Lung (tissue), 12 donors: ENCODE results near the gene USP38. TPM values are rescaled to one million over a fixed set of nuclear protein-coding genes. Genes with fewer than 3 reads are reported as not detected.
A peak's percentile ranks its signal among the peaks of the same experiment; 100 is the strongest.

ENCODE experiments used
- ATAC-seq: fragments of 200-7000 bp; cut with Tn5 transposase; one replicate; pipeline ENCODE4 v1.9.1; 2020; ENCODE audit warnings: moderate number of reproducible peaks; ENCODE audit not compliant: insufficient read depth, low FRiP score
- DNase-seq, 3 donors: peaks; one replicate each; pipeline ENCODE4 v3.0.0-alpha.2; 2013 to 2017
- H3K27ac ChIP-seq, 2 donors: one replicate each; pipeline ENCODE4 v1.5.1; 2013; ENCODE audit warnings: mild to moderate bottlenecking in 2 of 2, moderate library complexity in 2 of 2, control low read depth in 1 of 2, inconsistent platforms in 1 of 2, low read depth in 1 of 2, low read length in 1 of 2
- H3K27me3 ChIP-seq, 3 donors: one replicate each; pipeline ENCODE4 v1.5.1; 2013; ENCODE audit warnings: low read length in 2 of 3; ENCODE audit not compliant: control insufficient read depth in 3 of 3, insufficient read depth in 3 of 3
- H3K36me3 ChIP-seq, 4 donors: one replicate each; pipeline ENCODE4 v1.5.1; 2013; ENCODE audit warnings: low read length in 4 of 4, mild to moderate bottlenecking in 1 of 4, moderate library complexity in 1 of 4; ENCODE audit not compliant: control insufficient read depth in 4 of 4, insufficient read depth in 4 of 4
- H3K4me1 ChIP-seq, 5 donors: one replicate each; pipeline ENCODE4 v1.5.1; 2013; ENCODE audit warnings: low read length in 5 of 5, mild to moderate bottlenecking in 2 of 5, moderate library complexity in 1 of 5; ENCODE audit not compliant: control insufficient read depth in 5 of 5, insufficient read depth in 5 of 5
- H3K4me3 ChIP-seq: one replicate; pipeline ENCODE4 v1.5.1; 2013; ENCODE audit warnings: mild to moderate bottlenecking, control low read depth, moderate library complexity
- H3K9ac ChIP-seq, 2 donors: one replicate each; pipeline ENCODE4 v1.5.1; 2013; ENCODE audit warnings: low read length in 2 of 2, control low read depth in 1 of 2; ENCODE audit not compliant: insufficient read depth in 1 of 2
- H3K9me3 ChIP-seq, 4 donors: one replicate each; pipeline ENCODE4 v1.5.1; 2013; ENCODE audit warnings: low read length in 3 of 4, mild to moderate bottlenecking in 1 of 4, moderate library complexity in 1 of 4; ENCODE audit not compliant: control insufficient read depth in 4 of 4, insufficient read depth in 3 of 4
- WGBS, 2 donors: extraction: QIAGEN DNeasy Blood & Tissue Kit; methylation state at CpG; one replicate each; pipeline ENCODE4 v1.1.7; 2013; 5-methylcytosine and 5-hydroxymethylcytosine counted together
- polyA plus RNA-seq, 2 donors: library from polyadenylated mRNA; stranded (reverse); fragments of 200-250 nt; gene quantifications; one replicate each; pipeline ENCODE4 v1.2.1, GENCODE V29; 2013
- total RNA-seq, 2 donors: library from RNA; depleted of rRNA in 1 of 2; stranded (reverse); fragments of >200 nt in 1 of 2; gene quantifications; one replicate each; pipeline ENCODE4 v1.2.1, GENCODE V29; 2014 to 2021
- TF ChIP-seq, protein P1 (sequence below): IDR thresholded peaks from 2 replicates; pipeline ENCODE4 v1.5.1; 2012; ENCODE audit warnings: mild to moderate bottlenecking; ENCODE audit errors: control extremely low read depth, extremely low read depth
- donor health status: control.
- donor health status: control.
- donor health status: Bipolar disorder and iron deficiency.
- donor health status: healthy.
- donor health status: DM: yes; HTN: yes; CAD: no.

USP38 gene
- total and polyA plus RNA-seq, 4 donors: 6.1 to 34.5 (median 18.8) TPM

DNA sequence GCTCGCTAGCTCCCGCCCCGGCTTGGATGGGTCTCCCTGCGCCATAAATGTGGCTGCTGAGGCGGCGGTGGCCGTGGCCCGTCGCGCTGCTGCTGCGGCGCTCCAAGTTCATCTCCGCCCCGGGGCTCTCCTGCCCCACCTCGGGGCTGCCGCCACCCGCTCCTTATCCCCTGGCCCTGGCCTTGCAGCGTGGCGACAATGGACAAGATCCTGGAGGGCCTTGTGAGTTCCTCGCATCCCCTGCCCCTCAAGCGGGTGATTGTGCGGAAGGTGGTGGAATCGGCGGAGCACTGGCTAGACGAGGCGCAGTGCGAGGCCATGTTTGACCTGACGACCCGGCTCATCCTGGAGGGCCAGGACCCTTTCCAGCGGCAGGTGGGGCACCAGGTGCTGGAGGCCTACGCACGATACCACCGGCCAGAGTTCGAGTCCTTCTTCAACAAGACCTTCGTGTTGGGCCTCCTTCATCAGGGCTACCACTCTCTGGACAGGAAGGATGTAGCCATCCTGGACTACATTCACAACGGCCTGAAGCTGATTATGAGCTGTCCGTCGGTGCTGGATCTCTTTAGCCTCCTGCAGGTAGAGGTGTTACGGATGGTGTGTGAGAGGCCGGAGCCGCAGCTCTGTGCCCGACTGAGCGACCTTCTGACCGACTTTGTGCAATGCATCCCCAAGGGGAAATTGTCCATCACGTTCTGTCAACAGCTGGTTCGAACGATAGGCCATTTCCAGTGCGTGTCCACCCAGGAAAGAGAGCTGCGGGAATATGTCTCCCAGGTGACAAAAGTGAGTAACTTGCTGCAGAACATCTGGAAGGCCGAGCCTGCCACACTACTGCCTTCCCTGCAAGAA lies 763 bp downstream of the USP38 start:
- no peaks in the 10 kb centered on the region for H3K9me3 ChIP-seq
- no peaks in the 10 kb centered on the region for H3K27me3 ChIP-seq
- H3K9ac ChIP-seq: peak overlapping the region; percentile 65 to 78
- ATAC-seq (peak; percentile 24), DNase-seq (peak in 2 of 3 donors; percentile 6 to 21)
- WGBS, 2 donors: 0 to 1% methylated on average over 50 of the region's 50 CpGs
- TF ChIP-seq, protein P1, sequence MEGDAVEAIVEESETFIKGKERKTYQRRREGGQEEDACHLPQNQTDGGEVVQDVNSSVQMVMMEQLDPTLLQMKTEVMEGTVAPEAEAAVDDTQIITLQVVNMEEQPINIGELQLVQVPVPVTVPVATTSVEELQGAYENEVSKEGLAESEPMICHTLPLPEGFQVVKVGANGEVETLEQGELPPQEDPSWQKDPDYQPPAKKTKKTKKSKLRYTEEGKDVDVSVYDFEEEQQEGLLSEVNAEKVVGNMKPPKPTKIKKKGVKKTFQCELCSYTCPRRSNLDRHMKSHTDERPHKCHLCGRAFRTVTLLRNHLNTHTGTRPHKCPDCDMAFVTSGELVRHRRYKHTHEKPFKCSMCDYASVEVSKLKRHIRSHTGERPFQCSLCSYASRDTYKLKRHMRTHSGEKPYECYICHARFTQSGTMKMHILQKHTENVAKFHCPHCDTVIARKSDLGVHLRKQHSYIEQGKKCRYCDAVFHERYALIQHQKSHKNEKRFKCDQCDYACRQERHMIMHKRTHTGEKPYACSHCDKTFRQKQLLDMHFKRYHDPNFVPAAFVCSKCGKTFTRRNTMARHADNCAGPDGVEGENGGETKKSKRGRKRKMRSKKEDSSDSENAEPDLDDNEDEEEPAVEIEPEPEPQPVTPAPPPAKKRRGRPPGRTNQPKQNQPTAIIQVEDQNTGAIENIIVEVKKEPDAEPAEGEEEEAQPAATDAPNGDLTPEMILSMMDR: no peak
- peak overlapping the region; percentile 94 for H3K4me3 ChIP-seq
- H3K36me3 ChIP-seq: peaks cover 0 to 3% (median 2%) of the 10 kb centered on the region in 4 donors
- H3K4me1 ChIP-seq: peaks cover 0 to 44% (median 3%) of the 10 kb centered on the region in 5 donors
- peak overlapping the region; percentile 89 to 96 for H3K27ac ChIP-seq

DNA sequence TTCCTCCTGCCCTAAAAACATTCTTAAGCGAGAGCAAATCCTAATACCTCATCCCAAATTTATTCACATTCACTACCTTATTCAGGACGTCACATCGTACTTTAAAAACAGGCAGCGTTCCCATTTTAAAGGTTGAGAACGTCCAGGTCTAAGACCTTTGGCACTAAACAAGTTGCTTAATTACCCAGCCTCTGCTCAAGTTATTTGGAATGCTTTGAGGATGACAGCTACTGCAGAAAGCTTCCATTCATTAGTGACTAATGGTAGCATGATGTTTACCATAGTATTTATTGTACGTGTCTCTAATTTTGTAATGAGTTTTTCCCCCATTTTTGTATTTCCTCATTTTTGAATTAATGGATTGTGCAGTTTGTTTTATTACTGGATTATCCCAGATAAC lies 1.5 kb downstream of the USP38 start:
- 4 to 5% methylated on average over 6 of the region's 6 CpGs for WGBS, 2 donors
- H3K4me3 ChIP-seq: peak overlapping the region; percentile 94
- TF ChIP-seq, protein P1: no peak
- H3K27ac ChIP-seq: peak overlapping the region in 1 of 2 donors; percentile 89
- no peaks in the 10 kb centered on the region for H3K9me3 ChIP-seq
- peaks cover 0 to 8% (median 2%) of the 10 kb centered on the region in 4 donors for H3K36me3 ChIP-seq
- H3K27me3 ChIP-seq: no peaks in the 10 kb centered on the region
- peaks cover 0 to 44% (median 3%) of the 10 kb centered on the region in 5 donors for H3K4me1 ChIP-seq
- peak in 2 of 3 donors; percentile 9 to 12 for DNase-seq
- ATAC-seq: no peak
- H3K9ac ChIP-seq: peak overlapping the region; percentile 65 to 78

DNA sequence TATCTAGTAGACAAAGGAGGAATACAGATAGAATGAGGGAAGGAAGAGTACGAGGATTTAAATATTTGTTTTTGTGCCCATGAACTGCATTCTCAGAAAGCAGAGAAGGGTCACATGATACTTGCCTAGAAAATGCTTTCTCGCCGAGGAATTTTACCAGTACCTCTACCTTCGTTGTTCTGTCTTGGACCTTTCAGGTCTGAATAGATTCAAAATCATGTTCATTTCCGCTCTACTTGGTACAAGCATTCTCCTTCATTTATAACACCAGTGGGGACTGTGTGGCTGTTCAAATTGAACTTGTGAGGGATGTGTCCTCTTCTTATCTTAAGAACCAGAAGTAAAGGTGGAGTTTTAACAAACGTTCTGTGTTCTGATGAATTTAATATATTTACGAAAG lies 1.9 kb downstream of the USP38 start:
- no peak for ATAC-seq
- Histone ChIP-seq H3K36me3 (peaks cover 0 to 9% (median 2%) of the 10 kb centered on the region in 4 donors), H3K9me3 (no peaks in the 10 kb centered on the region), H3K4me1 (peaks cover 0 to 44% (median 3%) of the 10 kb centered on the region in 5 donors), H3K27me3 (no peaks in the 10 kb centered on the region), H3K4me3 (peak overlapping the region; percentile 56), H3K9ac (peak overlapping the region; percentile 33 to 65), H3K27ac (peak overlapping the region in 1 of 2 donors; percentile 89)
- WGBS, 2 donors: 2 to 3% methylated on average over 7 of the region's 7 CpGs
- TF ChIP-seq, protein P1: no peak
- peak in 2 of 3 donors; percentile 20 to 23 for DNase-seq
